ENCODE data around the gene CTDSPL2. TPM values are rescaled to one million over a fixed set of nuclear protein-coding genes. Genes with fewer than 3 reads are reported as not detected.

Gene CTDSPL2
- total and polyA plus RNA-seq, 2 donors (not counting 3 experiments of a cell fraction or from before 2014, with no cell fraction given) = 12.2 to 55.1 TPM

- DNase-seq (ENCODE audit: low read depth, low spot score) = no peak
- H2AFZ ChIP-seq (ENCODE audit: low read depth, low read length) = no peak overlapping the region
- CTCF ChIA-PET = interaction anchor here (1.3 to 3.0 kb wide), 2 partner anchors 10 to 20 kb away, joined by 3 to 12 read pairs; no protein-coding TSS in a partner anchor
- no peaks in the 10 kb centered on the region for H3K79me2 ChIP-seq (ENCODE audit: control insufficient read depth, insufficient read depth, low read length)
- no peaks in the 10 kb centered on the region for H3K9me3 ChIP-seq (replicated peaks; ENCODE audit: control insufficient read depth, insufficient read depth, low read length)
- H3K4me1 ChIP-seq (ENCODE audit: control insufficient read depth, extremely low read depth, insufficient read depth, low read length) = no peaks in the 10 kb centered on the region
- no peaks in the 10 kb centered on the region for H3K27me3 ChIP-seq (ENCODE audit: control insufficient read depth in 2 of 2, insufficient read depth in 2 of 2, low read length in 2 of 2)
- intact Hi-C loops (cut with micrococcal nuclease) (no loop called here), dilution Hi-C loops (cut with MboI; ENCODE audit: extremely low pct_ligation_motif_present, low sequenced_read_pairs) (no loop called here)
- no peak for FAIRE-seq
- POLR2A ChIA-PET = interaction anchor here (0.7 kb wide), 1 partner anchor 8 kb away, joined by 5 read pairs; no protein-coding TSS in a partner anchor
- no peaks in the 10 kb centered on the region for H4K20me1 ChIP-seq (replicated peaks; ENCODE audit: control insufficient read depth, extremely low read depth, insufficient read depth, low read length)
- no peak overlapping the region for H3K4me3 ChIP-seq (replicated peaks in 1 of 3; ENCODE audit: insufficient read depth in 1 of 3, low read depth in 1 of 3, low read length in 3 of 3)
- no TSS peak for BruUV-seq (replicated peaks)
- H3K27ac ChIP-seq (ENCODE audit: insufficient read depth, low read depth, low read length) = no peak overlapping the region
- no peak overlapping the region for H3K9ac ChIP-seq (replicated peaks; ENCODE audit: extremely low read depth, insufficient read depth, low read length)
- H3K36me3 ChIP-seq (ENCODE audit: control insufficient read depth in 2 of 2, extremely low read depth in 1 of 2, insufficient read depth in 2 of 2, low read length in 2 of 2) = peaks cover 9 to 21% of the 10 kb centered on the region in 2 experiments
- TF ChIP-seq POLR2AphosphoS5 (IDR thresholded peaks at IDR 0.05; ENCODE audit: insufficient read depth, low read depth, low read length) (no peak), FOS (IDR thresholded peaks at IDR 0.05; ENCODE audit: borderline replicate concordance, insufficient read depth, low read length) (no peak), MYC (IDR thresholded peaks at IDR 0.05; ENCODE audit: low read depth, low read length) (no peak), GATA2 (IDR thresholded peaks at IDR 0.05; ENCODE audit: insufficient read depth, insufficient read length, low read depth, low read length) (no peak), POLR2A (IDR thresholded peaks at IDR 0.05; ENCODE audit: low read depth, low read length) (no peak), EZH2 (IDR thresholded peaks at IDR 0.05; ENCODE audit: borderline replicate concordance, low read depth, low read length, severe bottlenecking) (no peak), JUN (IDR thresholded peaks at IDR 0.05; ENCODE audit: borderline replicate concordance, insufficient read depth, insufficient read length, low read depth) (no peak), MAX (IDR thresholded peaks at IDR 0.05; ENCODE audit: insufficient read depth, insufficient read length) (no peak), CTCF (IDR thresholded peaks at IDR 0.05; ENCODE audit: extremely low read depth in 1 of 2, insufficient read depth in 1 of 2, low read depth in 1 of 2, low read length in 2 of 2) (no peak)
- no peak overlapping the region for H3K4me2 ChIP-seq (ENCODE audit: insufficient read depth, low read length)
- no peaks in the 10 kb centered on the region for H3K9me1 ChIP-seq (replicated peaks; ENCODE audit: control insufficient read depth, extremely low read depth, insufficient read depth, low read length)
These were observed 141.9 kb downstream of the CTDSPL2 start for GRCh38 chr15:44569316-44569715.
